Type B pancreatic cell (in vitro differentiated cells): ENCODE measurements around the gene FRAS1. TPM values are rescaled to one million over a fixed set of nuclear protein-coding genes. Genes with fewer than 3 reads are reported as not detected.

ENCODE experiments used
- DNase-seq: peaks from one replicate; pipeline ENCODE4 v3.0.0; 2021; ENCODE audit warnings: mixed read lengths; ENCODE audit not compliant: unreplicated experiment; ENCODE audit errors: extremely low spot score
- H3K27ac Mint-ChIP-seq: 2 replicates; pipeline ENCODE4 v1.8.0; 2021; ENCODE audit warnings: mild to moderate bottlenecking, mixed read lengths
- H3K27me3 Mint-ChIP-seq: 2 replicates; pipeline ENCODE4 v1.8.0; 2021; ENCODE audit warnings: mixed read lengths
- H3K36me3 Mint-ChIP-seq: 2 replicates; pipeline ENCODE4 v1.8.0; 2021; ENCODE audit warnings: mixed read lengths
- H3K4me1 Mint-ChIP-seq: one replicate; pipeline ENCODE4 v1.8.0; 2021; ENCODE audit warnings: mixed read lengths; ENCODE audit not compliant: unreplicated experiment
- H3K4me3 Mint-ChIP-seq: 2 replicates; pipeline ENCODE4 v1.8.0; 2021; ENCODE audit warnings: mild to moderate bottlenecking, mixed read lengths
- H3K9me3 Mint-ChIP-seq: 2 replicates; pipeline ENCODE4 v1.8.0; 2021; ENCODE audit warnings: mixed read lengths
- CTCF ChIP-seq: fragments of 200-600 bp; sonication (generic); conservative IDR thresholded peaks from 2 replicates; pipeline ENCODE4 v1.5.0; 2021; ENCODE audit warnings: antibody characterized with exemption, mild to moderate bottlenecking
- total RNA-seq: library from RNA; stranded (reverse); gene quantifications from 2 replicates; pipeline ENCODE4 v1.2.1, GENCODE V29; 2021; ENCODE audit warnings: low replicate concordance

Gene FRAS1
- total RNA-seq, 1 donor from 2014 or later = 37.7 TPM

GRCh38 chr4:78410225-78410624 is 353.1 kb downstream of the FRAS1 start:
- no peak for TF ChIP-seq CTCF
- no peaks in the 10 kb centered on the region for H3K27me3 Mint-ChIP-seq
- no peak overlapping the region for H3K27ac Mint-ChIP-seq
- H3K4me1 Mint-ChIP-seq = peaks cover 6% of the 10 kb centered on the region
- H3K9me3 Mint-ChIP-seq = peaks cover 3% of the 10 kb centered on the region
- DNase-seq = no peak
- no peak overlapping the region for H3K4me3 Mint-ChIP-seq
- H3K36me3 Mint-ChIP-seq = peaks cover 14% of the 10 kb centered on the region

GRCh38 chr4:78410676-78411075 is 353.6 kb downstream of the FRAS1 start:
- no peak for DNase-seq
- H3K4me1 Mint-ChIP-seq = peaks cover 6% of the 10 kb centered on the region
- H3K4me3 Mint-ChIP-seq = no peak overlapping the region
- peaks cover 3% of the 10 kb centered on the region for H3K9me3 Mint-ChIP-seq
- H3K36me3 Mint-ChIP-seq = peaks cover 12% of the 10 kb centered on the region
- H3K27ac Mint-ChIP-seq = no peak overlapping the region
- H3K27me3 Mint-ChIP-seq = no peaks in the 10 kb centered on the region
- no peak for TF ChIP-seq CTCF

- peaks cover 19% of the 10 kb centered on the region for H3K36me3 Mint-ChIP-seq
- H3K4me1 Mint-ChIP-seq = peaks cover 23% of the 10 kb centered on the region
- H3K4me3 Mint-ChIP-seq = no peak overlapping the region
- H3K27me3 Mint-ChIP-seq = no peaks in the 10 kb centered on the region
- peaks cover 3% of the 10 kb centered on the region for H3K9me3 Mint-ChIP-seq
- DNase-seq = no peak
- TF ChIP-seq CTCF = no peak
- no peak overlapping the region for H3K27ac Mint-ChIP-seq
Measured at GRCh38 chr4:78414116-78414515, 357.0 kb downstream of the FRAS1 start.

- no peak for TF ChIP-seq CTCF
- H3K36me3 Mint-ChIP-seq = peaks cover 48% of the 10 kb centered on the region
- DNase-seq = no peak
- no peak overlapping the region for H3K4me3 Mint-ChIP-seq
- peaks cover 3% of the 10 kb centered on the region for H3K9me3 Mint-ChIP-seq
- H3K27ac Mint-ChIP-seq = peak overlapping the region; percentile 24
- H3K27me3 Mint-ChIP-seq = no peaks in the 10 kb centered on the region
- peaks cover 18% of the 10 kb centered on the region for H3K4me1 Mint-ChIP-seq
Measured at GRCh38 chr4:78417603-78418002, 360.5 kb downstream of the FRAS1 start.

GRCh38 chr4:78418406-78418805 is 361.3 kb downstream of the FRAS1 start:
- no peak overlapping the region for H3K4me3 Mint-ChIP-seq
- H3K9me3 Mint-ChIP-seq = peaks cover 1% of the 10 kb centered on the region
- no peaks in the 10 kb centered on the region for H3K27me3 Mint-ChIP-seq
- no peak overlapping the region for H3K27ac Mint-ChIP-seq
- no peak for DNase-seq
- no peak for TF ChIP-seq CTCF
- H3K4me1 Mint-ChIP-seq = peaks cover 18% of the 10 kb centered on the region
- peaks cover 49% of the 10 kb centered on the region for H3K36me3 Mint-ChIP-seq

GRCh38 chr4:78423790-78424189 is 366.7 kb downstream of the FRAS1 start:
- Mint-ChIP-seq H3K27ac (no peak overlapping the region), H3K9me3 (no peaks in the 10 kb centered on the region), H3K4me3 (no peak overlapping the region), H3K4me1 (peaks cover 16% of the 10 kb centered on the region), H3K36me3 (peaks cover 33% of the 10 kb centered on the region), H3K27me3 (no peaks in the 10 kb centered on the region)
- no peak for TF ChIP-seq CTCF
- no peak for DNase-seq
